Calu3 (cell line): Measurements from ENCODE around the gene REN. TPM values are rescaled to one million over a fixed set of nuclear protein-coding genes. Genes with fewer than 3 reads are reported as not detected.

Experiments
- BruUV-seq: library from RNA; stranded (reverse); fragments of 400-500 nt; replicated peaks from 2 replicates; lab custom pipeline; 2021; lab: Mats Ljungman, UMichigan
- CTCF ChIA-PET: fragments of 300-600 bp; sonication (Branson Sonifier 250); formaldehyde crosslinking; loops from one replicate; lab custom pipeline; 2022; ENCODE audit warnings: antibody characterized with exemption; lab: Charles Lee
- DNase-seq: peaks from one replicate; pipeline ENCODE4 v3.0.0; 2022
- H3K27ac Mint-ChIP-seq: one replicate; pipeline ENCODE4 v1.8.0; 2022; ENCODE audit warnings: mixed read lengths; ENCODE audit not compliant: unreplicated experiment
- H3K27me3 Mint-ChIP-seq: one replicate; pipeline ENCODE4 v1.8.0; 2022; ENCODE audit warnings: mixed read lengths; ENCODE audit not compliant: unreplicated experiment
- H3K36me3 Mint-ChIP-seq: one replicate; pipeline ENCODE4 v1.8.0; 2022; ENCODE audit warnings: mild to moderate bottlenecking, moderate library complexity, mixed read lengths; ENCODE audit not compliant: insufficient read depth, unreplicated experiment
- H3K4me1 Mint-ChIP-seq: one replicate; pipeline ENCODE4 v1.8.0; 2022; ENCODE audit warnings: mild to moderate bottlenecking, low read depth, mixed read lengths; ENCODE audit not compliant: unreplicated experiment
- H3K4me3 Mint-ChIP-seq: one replicate; pipeline ENCODE4 v1.8.0; 2022; ENCODE audit warnings: mild to moderate bottlenecking, low read depth, moderate library complexity, mixed read lengths; ENCODE audit not compliant: unreplicated experiment
- H3K9me3 Mint-ChIP-seq: one replicate; pipeline ENCODE4 v1.8.0; 2022; ENCODE audit warnings: low read depth, mixed read lengths; ENCODE audit not compliant: unreplicated experiment
- CTCF ChIP-seq: fragments of 200-600 bp; IDR thresholded peaks from one replicate; pipeline ENCODE4 v1.8.0; 2022; ENCODE audit warnings: antibody characterized with exemption; ENCODE audit not compliant: unreplicated experiment
- intact Hi-C: fragments of 100-400 bp; cut with micrococcal nuclease; formaldehyde crosslinking; loops from one replicate; pipeline ENCODE4 v1.10.0; 2022; ENCODE audit not compliant: unreplicated experiment
- total RNA-seq: library from RNA; stranded (reverse); gene quantifications from 2 replicates; pipeline ENCODE4 v1.2.3, GENCODE V29; 2022

The REN gene
- total RNA-seq, 1 experiment from 2014 or later = not detected

GRCh38 chr1:204123376-204123775, 42.8 kb downstream of the REN start:
- CTCF ChIA-PET = interaction anchor here (0.6 kb wide), 1 partner anchor 11 kb away, joined by 3 read pairs; no protein-coding TSS in a partner anchor
- intact Hi-C loops = no loop called here

DNA sequence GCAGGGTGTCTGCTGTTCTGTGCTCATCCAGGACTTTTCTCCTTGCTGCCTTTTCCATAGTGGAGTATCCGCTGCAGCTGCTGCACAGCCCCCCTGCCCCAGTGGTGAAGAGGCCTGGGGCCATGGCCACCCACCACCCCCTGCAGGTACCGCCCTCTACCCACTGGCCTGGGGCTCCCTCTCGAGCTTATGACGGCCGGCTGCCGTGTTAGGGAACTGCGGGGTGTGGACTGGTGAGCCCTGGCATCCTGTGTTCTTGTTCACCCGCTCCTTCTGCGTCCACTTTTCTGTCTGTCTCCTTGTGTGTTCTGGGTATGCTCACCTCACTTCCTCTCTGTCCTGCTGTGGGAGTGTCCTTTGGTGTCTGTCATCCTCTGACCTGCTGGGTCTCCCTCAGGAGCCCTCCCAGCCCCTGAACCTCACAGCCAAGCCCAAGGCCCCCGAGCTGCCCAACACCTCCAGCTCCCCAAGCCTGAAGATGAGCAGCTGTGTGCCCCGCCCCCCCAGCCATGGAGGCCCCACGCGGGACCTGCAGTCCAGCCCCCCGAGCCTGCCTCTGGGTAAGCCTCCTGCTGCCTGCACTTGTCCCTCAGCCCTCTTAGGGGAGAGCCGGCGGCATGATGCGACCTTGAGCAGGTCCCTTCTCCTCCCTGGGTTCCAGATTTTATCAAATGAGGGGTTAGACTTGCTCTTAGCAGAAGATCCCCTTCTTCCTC, 44.1 kb downstream of the REN start:
- no peak for TF ChIP-seq CTCF
- no peak overlapping the region for H3K4me3 Mint-ChIP-seq
- intact Hi-C loops = no loop called here
- no peaks in the 10 kb centered on the region for H3K9me3 Mint-ChIP-seq
- no peaks in the 10 kb centered on the region for H3K36me3 Mint-ChIP-seq
- H3K27me3 Mint-ChIP-seq = no peaks in the 10 kb centered on the region
- BruUV-seq = no TSS peak
- DNase-seq = no peak
- H3K27ac Mint-ChIP-seq = no peak overlapping the region
- CTCF ChIA-PET = no interaction called here
- no peaks in the 10 kb centered on the region for H3K4me1 Mint-ChIP-seq

More at GRCh38 chr1:204123376-204123775, 42.8 kb downstream of the REN start:
- no TSS peak for BruUV-seq
- no peak overlapping the region for H3K4me3 Mint-ChIP-seq
- DNase-seq = no peak
- no peak overlapping the region for H3K27ac Mint-ChIP-seq
- H3K27me3 Mint-ChIP-seq = no peaks in the 10 kb centered on the region
- H3K36me3 Mint-ChIP-seq = peaks cover 5% of the 10 kb centered on the region
- TF ChIP-seq CTCF = no peak
- no peaks in the 10 kb centered on the region for H3K9me3 Mint-ChIP-seq
- peaks cover 9% of the 10 kb centered on the region for H3K4me1 Mint-ChIP-seq

- peaks cover 11% of the 10 kb centered on the region for H3K4me1 Mint-ChIP-seq
- DNase-seq = no peak
- peaks cover 4% of the 10 kb centered on the region for H3K36me3 Mint-ChIP-seq
- no peaks in the 10 kb centered on the region for H3K27me3 Mint-ChIP-seq
- BruUV-seq = no TSS peak
- H3K9me3 Mint-ChIP-seq = no peaks in the 10 kb centered on the region
- intact Hi-C loops = no loop called here
- CTCF ChIA-PET = no interaction called here
- TF ChIP-seq CTCF = no peak
- no peak overlapping the region for H3K4me3 Mint-ChIP-seq
- H3K27ac Mint-ChIP-seq = no peak overlapping the region
Observed at GRCh38 chr1:204116539-204116938, 49.6 kb downstream of the REN start.

- Mint-ChIP-seq H3K27me3 (no peaks in the 10 kb centered on the region), H3K36me3 (peaks cover 4% of the 10 kb centered on the region), H3K4me3 (no peak overlapping the region), H3K4me1 (peaks cover 11% of the 10 kb centered on the region), H3K9me3 (no peaks in the 10 kb centered on the region), H3K27ac (no peak overlapping the region)
- TF ChIP-seq CTCF = no peak
- CTCF ChIA-PET = interaction anchor here (0.6 kb wide), 2 partner anchors 28 to 869 kb away, joined by 3 to 5 read pairs; no protein-coding TSS in a partner anchor
- intact Hi-C loops = no loop called here
- BruUV-seq = no TSS peak
- DNase-seq = no peak
Observed at GRCh38 chr1:204115116-204115515, 51.0 kb downstream of the REN start.
